ENCODE results near the gene PTPN6.

Gene PTPN6

DNA sequence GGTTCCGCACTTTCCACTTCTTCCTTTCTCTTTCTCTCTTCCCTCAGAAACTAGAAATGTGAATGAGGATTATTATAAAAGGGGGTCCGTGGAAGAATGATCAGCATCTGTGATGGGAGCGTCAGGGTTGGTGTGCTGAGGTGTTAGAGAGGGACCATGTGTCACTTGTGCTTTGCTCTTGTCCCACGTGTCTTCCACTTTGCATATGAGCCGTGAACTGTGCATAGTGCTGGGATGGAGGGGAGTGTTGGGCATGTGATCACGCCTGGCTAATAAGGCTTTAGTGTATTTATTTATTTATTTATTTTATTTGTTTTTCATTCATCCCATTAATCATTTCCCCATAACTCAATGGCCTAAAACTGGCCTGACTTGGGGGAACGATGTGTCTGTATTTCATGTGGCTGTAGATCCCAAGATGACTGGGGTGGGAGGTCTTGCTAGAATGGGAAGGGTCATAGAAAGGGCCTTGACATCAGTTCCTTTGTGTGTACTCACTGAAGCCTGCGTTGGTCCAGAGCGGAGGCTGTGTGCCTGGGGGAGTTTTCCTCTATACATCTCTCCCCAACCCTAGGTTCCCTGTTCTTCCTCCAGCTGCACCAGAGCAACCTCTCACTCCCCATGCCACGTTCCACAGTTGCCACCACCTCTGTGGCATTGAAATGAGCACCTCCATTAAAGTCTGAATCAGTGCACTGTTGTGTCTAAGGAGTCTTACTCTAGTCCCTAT lies 28.0 kb upstream of the PTPN6 start:
- no peak for DNase-seq (ENCODE audit: low spot score)

DNA sequence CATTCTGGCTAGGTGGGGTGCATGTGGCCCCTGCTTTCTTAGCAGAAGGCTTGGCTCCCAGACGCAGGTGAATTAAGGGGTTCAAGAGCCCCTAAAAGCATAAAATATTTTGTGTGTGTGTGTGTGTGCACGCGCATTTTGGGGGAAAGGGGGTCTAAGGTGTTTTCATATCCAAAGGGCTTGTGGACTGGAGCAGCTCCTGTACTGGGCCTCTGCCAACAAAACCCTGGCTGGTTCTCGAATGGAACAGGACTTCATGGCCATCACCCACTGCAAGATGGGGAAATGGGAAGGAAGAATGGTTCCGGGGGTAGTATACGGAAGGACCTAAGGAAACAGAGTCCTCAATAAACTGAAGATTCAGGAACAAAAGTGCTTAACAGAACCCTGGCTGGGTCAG lies 27.3 kb upstream of the PTPN6 start:
- no peak for DNase-seq (ENCODE audit: low spot score)

DNA sequence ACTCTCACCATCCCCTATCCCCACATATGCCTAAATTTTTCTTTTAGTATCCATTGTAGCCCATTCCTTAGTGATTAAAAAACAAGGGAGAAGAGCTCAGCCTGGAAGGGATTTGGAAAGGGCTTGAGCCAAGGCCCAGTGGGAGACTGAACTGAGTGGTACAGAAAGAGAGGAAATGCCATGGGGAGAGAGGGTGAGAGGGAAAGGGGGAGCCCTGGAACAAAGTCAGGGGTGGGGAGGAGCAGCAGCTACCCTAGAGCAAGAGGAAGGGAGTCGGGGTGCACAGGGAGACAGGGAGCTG lies 26.0 kb upstream of the PTPN6 start:
- DNase-seq (ENCODE audit: low spot score) = no peak

DNA sequence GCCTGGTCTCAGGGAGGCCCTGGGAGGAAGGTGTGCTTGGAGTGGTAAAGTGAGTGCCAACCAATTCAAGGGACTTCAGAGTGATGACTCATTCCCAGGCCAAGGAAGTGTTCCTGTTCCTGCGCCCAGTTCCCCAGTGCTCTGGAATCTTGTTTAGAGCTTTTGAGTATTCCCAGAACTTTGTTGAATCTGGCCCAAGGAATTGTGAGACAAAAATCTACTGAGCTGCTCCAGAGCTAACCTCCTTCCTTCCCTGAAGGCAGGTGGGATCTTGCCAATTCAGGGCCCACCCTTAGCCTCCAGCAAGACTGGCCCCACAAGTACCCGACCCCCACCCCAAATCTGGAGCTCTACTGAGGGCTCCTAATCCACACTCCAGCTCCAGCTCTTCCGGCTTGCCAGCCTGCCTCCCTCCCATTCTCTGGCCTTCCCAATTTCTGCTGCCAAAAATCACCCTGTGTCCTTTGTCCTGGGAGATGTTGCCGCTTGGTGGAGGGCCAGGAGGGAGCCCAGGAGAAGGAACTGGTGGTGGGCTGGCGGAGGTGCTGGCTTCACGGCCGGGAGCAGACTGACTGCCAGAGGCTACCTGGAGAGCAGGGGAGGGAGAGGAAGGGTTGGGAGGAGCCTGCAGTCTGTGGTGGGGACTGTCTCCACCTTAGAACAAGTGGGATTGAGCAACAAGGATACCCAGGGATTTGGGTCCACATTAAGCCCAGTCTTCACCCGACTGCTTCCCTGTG lies 25.4 kb upstream of the PTPN6 start:
- DNase-seq (ENCODE audit: low spot score) = peak; percentile 61

DNA sequence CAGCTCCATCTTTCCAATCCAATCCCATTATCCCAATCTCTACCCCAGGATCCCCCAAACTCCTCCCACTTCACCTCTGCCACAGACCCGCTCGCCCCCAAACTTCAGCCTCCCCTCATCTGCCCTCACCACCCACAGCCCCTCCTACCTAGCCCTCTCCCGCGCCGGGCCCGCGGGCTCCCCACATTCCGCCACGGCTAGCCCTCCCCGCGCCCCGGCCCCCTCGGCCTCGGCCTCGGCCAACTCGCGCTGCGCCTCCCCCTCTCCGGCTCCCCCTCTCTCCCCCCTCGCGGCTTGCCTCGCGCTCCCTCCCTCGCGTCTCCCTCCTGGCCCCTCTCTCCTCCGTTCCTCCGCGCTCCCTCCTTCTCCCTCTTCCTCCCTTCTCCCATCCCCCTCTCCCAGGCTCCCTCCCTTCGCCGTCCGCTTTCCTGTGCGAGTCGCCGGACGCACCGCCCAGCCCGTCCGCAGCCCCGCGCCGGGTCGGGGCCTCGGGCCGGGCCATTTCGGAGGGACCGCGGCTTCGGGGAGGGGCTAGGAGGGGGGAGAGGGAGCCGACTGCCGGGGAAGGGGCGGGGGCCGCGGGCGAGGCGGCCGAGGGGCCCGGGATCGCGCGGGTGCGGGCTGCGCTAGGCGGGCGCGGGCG lies 23.7 kb upstream of the PTPN6 start, which contains the start of gene ATN1:
ATN1 (plus strand) TSS at position 581 of the 643 bp plus-strand sequence. CDS start 6,043 bp downstream, outside the sequence.
- peak; percentile 85 for DNase-seq (ENCODE audit: low spot score)

DNA sequence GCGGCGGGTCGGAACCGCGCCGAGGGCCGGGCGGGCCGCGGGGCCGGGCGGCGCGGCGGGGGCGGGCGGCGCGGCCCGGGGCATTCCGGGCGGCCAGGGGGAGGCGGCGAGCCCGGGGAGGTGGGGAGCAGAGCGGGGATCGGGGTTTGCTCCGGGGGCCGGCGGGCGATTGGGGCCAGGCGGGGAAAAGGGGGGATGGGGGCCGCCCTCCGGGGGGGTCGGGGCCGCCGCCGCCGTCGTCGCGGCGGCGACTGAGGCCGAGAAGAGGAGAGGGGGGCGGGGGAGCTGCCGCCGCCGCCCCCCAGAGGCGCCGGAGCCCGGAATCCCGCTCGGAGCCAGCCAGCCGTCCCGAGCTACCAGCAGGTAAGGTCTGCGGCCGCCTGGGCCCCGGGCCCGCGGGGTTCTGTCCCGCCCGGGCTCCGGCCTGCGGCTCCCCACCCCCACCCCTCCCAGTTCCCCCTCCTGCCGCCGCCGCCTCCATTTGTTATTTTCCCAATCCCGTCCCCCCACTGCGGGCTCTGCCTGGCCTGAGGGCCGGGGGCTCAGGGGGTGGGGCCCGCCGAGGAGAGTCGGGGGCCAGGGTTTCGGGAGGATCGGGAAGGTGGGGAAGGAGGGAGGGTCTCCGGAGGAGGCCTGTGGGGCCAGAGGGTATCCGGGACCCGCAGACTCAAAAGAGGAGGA lies 23.0 kb upstream of the PTPN6 start:
- DNase-seq (ENCODE audit: low spot score) = no peak

DNA sequence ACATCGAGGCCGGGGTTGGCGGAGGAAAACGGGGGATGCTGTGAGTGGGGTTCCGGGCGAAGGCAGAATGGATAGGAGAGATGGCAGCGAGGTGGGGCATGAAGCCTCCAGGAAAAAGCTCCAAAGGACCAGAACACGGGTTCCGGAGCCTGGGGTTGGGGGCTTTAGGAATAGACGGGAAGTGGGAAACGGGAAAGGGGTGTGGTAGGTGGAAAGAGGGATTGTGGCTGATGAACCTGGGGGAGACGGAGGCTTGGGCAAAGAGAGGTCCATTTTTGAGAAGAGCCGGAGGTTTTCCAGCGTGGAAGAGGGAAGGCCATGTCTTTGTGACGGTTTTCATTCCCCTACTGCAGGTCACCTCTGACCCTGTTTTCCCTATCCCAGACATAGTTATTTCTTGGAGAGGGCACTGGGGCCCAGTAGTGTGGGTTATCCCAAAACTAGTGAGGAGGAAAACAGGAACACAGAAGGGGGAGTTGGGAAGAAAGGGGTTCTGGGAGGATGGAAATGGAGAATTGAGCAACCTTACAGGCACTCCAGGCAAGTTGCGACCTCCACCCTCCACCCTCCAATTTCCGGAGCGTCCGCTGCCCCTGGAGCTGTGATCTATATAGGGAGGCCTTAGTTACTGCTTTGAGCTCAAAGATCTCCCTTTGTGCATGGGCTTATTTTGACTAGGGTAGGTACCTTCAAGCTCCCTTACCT lies 22.3 kb upstream of the PTPN6 start:
- no peak for DNase-seq (ENCODE audit: low spot score)

DNA sequence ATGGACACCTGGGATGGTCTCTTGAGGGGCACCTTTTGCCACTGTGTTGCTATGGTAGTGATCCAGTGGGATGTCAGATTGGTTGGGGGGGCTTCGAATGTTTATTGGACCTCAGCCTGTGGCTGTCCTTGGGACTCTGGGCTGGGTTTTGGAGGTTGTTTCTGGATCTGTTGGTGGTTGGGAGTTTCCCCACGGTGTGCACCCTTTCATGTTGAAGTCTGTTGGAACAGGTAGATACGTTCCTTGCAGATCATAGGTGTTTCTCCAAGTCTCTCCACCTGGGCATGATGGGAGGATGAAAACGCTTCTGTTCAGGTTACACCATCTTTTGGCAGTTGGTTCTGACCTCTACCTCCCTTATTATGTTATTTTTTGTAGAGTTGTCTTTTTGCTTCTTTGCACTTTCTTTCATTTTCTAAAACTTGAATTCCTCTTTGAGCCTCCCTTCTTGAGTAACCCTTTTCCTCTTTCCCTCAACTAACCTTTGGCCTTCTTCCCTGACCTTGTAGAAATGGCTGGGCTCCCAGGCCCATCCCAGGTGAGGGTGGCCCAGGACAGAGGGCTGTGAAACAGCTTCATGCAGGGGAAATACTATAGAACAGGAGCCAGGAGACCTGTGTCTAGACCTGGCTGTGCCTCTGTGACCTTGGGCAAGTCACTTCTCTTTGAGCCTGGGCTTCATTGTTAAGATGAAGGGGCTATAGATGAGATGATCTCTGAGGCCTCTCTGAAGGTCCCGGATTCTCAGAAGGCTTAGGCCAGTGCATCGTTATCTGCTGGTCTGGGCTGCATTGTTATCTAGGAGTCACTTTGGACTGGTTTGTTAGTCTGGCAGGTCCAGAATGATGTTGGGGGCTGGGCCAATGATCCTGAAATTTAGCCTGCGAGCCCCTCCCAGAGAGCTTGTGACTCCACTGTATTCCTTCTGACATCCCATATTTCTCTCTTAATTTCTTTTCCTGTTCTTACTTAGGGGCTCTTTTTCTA lies 21.4 kb upstream of the PTPN6 start:
- DNase-seq (ENCODE audit: low spot score) = no peak

DNA sequence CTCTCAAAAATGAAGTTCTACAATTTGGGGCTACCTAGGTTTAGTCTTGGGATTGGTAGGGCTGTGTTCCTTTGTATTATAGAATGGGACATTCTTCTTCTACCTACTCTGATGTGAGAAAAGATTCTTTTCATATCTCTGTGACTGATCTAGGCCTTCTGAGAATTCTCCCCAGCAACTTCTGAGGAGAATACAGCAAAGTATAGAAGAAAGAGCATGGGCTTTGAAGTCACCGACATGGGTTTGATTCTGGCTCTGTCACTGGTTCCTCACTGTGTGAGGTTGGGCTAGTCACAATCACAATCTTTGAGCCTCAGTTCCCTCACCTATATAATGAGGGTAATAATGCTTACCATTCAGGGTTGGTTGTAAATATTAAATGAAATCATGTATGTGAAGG lies 18.4 kb upstream of the PTPN6 start:
- no peak for DNase-seq (ENCODE audit: low spot score)

DNA sequence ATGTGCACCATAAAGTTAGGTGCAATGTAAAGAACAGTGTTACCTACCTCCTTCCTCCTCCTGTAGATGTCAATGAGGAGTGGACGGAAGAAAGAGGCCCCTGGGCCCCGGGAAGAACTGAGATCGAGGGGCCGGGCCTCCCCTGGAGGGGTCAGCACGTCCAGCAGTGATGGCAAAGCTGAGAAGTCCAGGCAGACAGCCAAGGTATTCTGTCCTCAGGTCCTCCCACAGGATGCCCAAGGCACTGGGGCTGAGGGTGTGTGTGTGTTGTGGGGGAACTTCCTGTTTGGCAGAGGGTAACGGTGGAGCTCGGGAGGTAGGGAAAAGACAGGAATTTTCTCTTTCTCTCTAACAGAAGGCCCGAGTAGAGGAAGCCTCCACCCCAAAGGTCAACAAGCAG lies 17.0 kb upstream of the PTPN6 start:
- no peak for DNase-seq (ENCODE audit: low spot score)

DNA sequence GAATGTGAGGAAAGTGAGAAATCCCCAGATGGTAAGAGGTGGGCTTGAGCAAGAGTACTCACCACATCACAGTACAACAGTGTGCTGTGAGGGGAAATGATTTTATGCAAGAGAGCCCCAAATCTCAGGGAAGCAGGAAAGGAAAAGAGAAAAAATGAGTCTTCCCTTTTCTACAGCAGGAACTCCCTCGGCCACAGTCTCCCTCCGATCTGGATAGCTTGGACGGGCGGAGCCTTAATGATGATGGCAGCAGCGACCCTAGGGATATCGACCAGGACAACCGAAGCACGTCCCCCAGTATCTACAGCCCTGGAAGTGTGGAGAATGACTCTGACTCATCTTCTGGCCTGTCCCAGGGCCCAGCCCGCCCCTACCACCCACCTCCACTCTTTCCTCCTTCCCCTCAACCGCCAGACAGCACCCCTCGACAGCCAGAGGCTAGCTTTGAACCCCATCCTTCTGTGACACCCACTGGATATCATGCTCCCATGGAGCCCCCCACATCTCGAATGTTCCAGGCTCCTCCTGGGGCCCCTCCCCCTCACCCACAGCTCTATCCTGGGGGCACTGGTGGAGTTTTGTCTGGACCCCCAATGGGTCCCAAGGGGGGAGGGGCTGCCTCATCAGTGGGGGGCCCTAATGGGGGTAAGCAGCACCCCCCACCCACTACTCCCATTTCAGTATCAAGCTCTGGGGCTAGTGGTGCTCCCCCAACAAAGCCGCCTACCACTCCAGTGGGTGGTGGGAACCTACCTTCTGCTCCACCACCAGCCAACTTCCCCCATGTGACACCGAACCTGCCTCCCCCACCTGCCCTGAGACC lies 15.6 kb upstream of the PTPN6 start:
- DNase-seq (ENCODE audit: low spot score) = no peak

DNA sequence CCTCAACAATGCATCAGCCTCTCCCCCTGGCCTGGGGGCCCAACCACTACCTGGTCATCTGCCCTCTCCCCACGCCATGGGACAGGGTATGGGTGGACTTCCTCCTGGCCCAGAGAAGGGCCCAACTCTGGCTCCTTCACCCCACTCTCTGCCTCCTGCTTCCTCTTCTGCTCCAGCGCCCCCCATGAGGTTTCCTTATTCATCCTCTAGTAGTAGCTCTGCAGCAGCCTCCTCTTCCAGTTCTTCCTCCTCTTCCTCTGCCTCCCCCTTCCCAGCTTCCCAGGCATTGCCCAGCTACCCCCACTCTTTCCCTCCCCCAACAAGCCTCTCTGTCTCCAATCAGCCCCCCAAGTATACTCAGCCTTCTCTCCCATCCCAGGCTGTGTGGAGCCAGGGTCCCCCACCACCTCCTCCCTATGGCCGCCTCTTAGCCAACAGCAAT lies 14.9 kb upstream of the PTPN6 start:
- no peak for DNase-seq (ENCODE audit: low spot score)

DNA sequence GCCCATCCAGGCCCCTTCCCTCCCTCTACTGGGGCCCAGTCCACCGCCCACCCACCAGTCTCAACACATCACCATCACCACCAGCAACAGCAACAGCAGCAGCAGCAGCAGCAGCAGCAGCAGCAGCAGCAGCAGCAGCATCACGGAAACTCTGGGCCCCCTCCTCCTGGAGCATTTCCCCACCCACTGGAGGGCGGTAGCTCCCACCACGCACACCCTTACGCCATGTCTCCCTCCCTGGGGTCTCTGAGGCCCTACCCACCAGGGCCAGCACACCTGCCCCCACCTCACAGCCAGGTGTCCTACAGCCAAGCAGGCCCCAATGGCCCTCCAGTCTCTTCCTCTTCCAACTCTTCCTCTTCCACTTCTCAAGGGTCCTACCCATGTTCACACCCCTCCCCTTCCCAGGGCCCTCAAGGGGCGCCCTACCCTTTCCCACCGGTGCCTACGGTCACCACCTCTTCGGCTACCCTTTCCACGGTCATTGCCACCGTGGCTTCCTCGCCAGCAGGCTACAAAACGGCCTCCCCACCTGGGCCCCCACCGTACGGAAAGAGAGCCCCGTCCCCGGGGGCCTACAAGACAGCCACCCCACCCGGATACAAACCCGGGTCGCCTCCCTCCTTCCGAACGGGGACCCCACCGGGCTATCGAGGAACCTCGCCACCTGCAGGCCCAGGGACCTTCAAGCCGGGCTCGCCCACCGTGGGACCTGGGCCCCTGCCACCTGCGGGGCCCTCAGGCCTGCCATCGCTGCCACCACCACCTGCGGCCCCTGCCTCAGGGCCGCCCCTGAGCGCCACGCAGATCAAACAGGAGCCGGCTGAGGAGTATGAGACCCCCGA lies 14.3 kb upstream of the PTPN6 start:
- DNase-seq (ENCODE audit: low spot score) = no peak

DNA sequence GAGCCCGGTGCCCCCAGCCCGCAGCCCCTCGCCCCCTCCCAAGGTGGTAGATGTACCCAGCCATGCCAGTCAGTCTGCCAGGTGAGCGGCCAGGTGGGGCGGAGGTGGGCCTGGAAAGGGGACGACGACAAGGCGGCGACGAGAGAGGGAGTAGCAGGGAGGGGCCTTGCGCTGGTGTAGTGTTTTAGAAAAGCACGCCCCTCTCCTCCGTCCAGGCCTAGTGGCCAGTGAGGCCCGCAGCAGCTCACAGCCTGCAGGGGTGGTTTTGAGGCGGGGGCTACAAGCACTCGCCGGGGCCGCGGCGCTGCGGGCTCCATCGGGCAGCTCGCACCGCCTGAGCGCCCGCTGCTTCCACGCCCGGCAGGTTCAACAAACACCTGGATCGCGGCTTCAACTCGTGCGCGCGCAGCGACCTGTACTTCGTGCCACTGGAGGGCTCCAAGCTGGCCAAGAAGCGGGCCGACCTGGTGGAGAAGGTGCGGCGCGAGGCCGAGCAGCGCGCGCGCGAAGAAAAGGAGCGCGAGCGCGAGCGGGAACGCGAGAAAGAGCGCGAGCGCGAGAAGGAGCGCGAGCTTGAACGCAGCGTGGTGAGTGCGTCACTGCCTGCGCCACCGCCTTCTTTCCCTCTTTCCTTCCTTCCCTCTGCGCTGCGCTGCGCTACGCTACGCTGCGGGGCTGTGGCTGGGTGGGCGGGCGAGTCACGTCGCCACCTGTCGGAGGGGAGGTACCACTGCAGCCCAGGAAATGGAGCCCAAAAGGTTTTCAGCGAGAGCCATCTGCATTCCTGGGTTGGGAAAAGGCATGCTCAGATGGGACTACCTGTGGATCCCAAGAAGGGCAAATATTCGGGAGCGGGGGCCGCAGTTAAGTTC lies 13.4 kb upstream of the PTPN6 start:
- DNase-seq (ENCODE audit: low spot score) = peak; percentile 96

DNA sequence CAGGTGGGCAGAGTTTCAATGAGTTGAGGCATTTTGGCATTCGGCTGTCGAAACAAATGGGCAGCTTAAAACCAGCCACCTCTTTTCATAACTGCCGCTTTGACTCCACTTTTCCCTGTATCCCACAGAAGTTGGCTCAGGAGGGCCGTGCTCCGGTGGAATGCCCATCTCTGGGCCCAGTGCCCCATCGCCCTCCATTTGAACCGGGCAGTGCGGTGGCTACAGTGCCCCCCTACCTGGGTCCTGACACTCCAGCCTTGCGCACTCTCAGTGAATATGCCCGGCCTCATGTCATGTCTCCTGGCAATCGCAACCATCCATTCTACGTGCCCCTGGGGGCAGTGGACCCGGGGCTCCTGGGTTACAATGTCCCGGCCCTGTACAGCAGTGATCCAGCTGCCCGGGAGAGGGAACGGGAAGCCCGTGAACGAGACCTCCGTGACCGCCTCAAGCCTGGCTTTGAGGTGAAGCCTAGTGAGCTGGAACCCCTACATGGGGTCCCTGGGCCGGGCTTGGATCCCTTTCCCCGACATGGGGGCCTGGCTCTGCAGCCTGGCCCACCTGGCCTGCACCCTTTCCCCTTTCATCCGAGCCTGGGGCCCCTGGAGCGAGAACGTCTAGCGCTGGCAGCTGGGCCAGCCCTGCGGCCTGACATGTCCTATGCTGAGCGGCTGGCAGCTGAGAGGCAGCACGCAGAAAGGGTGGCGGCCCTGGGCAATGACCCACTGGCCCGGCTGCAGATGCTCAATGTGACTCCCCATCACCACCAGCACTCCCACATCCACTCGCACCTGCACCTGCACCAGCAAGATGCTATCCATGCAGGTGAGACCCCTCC lies 12.6 kb upstream of the PTPN6 start:
- DNase-seq (ENCODE audit: low spot score) = no peak

DNA sequence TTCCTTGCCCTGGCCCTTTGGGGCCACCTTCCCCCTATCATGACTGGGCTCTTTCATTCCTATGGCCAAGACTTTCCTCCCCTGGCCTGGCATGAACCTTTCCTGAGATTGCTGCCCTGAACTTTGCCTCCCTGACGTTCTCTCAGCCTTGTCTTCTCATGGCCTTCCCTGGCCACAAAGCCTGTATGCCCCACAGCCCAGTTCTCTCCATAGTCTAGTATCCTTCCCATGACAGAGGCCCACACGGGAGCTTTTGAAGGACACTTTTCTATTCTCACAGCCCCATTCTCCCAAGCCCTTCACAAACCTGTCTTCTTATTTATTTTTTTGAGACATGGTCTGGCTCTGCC lies 12.0 kb upstream of the PTPN6 start:
- no peak for DNase-seq (ENCODE audit: low spot score)

DNA sequence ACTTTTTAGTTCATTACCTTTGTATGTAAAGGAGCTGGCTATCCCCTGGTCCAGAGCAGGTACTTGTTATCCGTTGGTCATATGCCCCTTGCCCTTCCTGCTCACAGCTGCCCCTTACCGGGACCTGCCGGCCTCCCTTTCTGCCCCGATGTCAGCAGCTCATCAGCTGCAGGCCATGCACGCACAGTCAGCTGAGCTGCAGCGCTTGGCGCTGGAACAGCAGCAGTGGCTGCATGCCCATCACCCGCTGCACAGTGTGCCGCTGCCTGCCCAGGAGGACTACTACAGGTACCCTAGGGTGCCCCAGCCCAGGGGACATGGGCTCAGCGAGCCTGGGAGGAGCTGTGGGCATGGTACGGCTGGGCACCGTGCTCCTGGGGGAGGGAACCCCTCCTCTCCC lies 9.9 kb upstream of the PTPN6 start:
- no peak for DNase-seq (ENCODE audit: low spot score)

Measured in putamen (tissue), 1 donor.